Stimulated activated CD4-positive, alpha-beta T cell treated with anti-CD3 and anti-CD28 coated beads, Interleukin-2, amount 100 ng/mL, for 24 hours (primary cell): ENCODE measurements around the gene UPF2.

Experiments
- DNase-seq, 2 donors: peaks; one replicate each; pipeline ENCODE4 v3.0.0-alpha.2; 2020

Gene UPF2

DNA sequence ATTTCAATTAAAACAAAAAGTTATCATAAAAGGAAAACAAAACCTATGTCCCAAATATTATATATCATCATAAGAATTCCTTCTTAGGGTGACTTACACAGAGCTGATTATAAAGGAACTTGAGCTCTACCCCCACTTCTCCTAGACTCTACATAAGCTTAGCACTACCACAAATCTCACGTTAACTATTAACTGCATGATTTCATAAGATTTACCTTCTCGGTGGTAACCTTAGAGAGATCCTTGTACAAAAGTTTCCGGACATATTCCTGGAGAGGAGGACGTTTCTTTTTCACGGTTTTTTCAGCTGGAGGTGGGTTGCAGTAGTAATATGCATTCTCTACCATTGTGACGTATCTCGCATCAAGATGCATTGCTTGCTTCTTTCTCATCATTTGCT is 83.7 kb downstream of the UPF2 start:
- DNase-seq: no peak

- DNase-seq: no peak
These were observed 90.9 kb downstream of the UPF2 start for GRCh38 chr10:11951695-11952094.

DNA sequence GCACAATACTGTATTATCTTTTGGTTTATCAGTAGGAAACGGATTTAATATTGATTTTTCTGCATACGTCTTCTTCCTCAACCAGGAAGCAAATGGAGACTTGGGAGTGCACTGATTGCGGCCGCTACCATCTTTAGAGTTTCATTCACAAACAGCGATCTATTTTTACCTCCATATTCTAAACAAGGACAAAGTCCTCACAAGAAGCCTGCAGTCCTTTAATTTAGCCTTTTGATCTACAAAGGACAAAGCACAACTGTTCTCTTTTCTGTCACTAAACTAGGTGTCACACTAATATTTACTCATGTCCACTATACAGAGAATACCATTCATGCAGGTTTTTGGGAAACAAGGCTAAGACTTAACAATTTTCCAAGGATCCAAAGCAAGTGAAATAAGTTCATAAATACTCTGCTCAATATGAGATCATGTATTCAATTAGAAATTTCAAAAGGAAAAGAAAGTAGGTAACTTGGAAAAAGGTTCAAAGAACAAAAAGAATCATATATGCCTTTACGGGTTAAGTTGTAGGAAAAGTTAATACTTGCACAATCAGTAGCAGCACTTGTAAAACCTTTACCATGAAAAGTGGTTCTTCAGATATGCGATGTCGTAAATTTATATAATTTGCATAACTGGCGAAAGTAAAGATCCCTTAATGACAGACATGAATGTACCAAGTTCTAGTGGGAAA is 92.1 kb downstream of the UPF2 start:
- no peak for DNase-seq

DNA sequence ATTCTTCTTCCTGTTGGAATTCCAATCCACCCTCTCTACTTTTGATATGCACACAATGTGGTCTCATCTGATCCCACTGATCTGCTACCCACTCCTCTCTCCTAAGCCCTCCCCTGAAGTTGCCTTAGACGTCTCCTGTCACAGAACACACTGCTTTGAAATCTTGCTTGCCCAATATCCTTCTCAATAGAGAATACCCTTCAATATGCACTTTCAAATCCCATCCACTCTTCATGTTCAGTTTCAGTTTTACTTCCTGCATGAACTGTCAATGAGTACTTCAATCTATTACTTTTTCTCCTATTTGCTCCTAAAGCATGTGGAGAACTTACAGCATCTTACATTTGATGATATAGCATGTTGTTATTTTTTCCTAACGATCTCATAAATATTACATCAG is 93.5 kb downstream of the UPF2 start:
- no peak for DNase-seq

GRCh38 chr10:11946652-11947051 is 96.0 kb downstream of the UPF2 start:
- no peak for DNase-seq

GRCh38 chr10:11936389-11937152 is 106.0 kb downstream of the UPF2 start:
- DNase-seq: no peak

DNA sequence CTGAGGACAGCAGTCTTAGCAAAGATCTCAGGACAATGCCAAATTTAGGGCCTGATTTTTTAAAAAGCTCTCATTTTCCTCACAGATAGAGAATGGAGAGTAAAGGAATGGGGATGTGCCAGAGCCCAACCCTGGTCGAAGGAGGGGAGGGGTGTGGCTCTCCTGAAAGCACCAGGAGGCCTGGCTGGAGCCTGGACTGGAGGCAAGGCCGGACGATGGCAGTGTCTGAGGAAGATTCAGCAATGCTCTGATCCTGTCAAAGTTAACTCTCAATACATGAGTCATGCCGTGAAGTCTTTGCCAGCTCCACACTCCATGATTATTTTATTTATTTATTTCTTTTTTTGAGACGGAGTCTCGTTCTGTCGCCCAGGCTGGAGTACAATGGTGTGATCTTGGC is 108.3 kb downstream of the UPF2 start:
- DNase-seq: no peak

GRCh38 chr10:11933577-11934223 is 108.9 kb downstream of the UPF2 start:
- no peak for DNase-seq

- DNase-seq: no peak
These were observed 111.6 kb downstream of the UPF2 start for GRCh38 chr10:11931038-11931437.

DNA sequence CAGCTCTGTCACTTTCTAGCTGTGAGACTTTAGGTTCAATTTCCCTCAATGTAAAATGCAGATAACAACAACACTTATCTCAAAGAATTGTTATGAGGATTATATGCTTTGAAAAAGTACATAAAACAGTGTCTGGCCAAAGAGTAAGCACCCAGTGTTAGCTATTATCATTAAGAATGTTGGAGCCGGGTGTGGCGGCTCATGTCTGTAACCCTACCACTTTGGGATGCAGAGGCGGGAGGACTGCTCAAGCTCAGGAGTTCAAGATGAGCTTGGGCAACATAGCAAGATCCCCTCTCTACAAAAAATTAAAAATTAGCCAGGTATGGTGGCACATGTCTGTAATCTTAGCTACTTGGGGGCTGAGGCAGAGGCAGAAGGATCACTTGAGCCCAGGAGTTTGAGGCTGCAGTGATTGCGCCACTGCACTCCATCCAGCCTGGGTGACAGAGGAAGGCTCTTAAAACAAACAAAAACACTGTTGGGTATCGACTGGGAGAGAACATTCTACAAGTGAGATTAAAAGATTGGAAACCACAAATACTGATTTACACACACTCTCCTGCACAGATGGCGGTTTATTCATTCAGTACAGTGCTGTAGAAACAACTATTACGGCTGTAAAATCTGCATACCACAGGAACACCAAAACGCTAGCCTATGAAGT is 112.2 kb downstream of the UPF2 start:
- no peak for DNase-seq

DNA sequence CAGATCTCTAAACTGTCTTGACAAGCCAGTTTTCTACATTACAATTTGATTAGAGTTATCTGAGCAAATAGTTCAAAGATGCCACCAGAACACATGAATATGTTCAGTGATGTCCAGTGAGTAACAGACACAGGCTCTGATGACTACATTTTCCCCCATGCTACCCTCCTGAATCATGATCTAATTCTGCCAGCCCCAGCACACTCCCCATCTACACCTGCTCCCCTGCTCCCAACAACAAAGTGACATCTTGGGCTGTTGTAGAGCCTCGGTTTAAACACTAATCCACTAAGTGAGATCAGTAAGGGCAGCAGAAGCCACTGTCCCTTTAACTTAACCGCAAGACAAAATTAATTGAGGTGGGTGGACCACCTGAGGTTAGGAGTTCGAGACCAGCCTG is 114.9 kb downstream of the UPF2 start:
- no peak for DNase-seq

DNA sequence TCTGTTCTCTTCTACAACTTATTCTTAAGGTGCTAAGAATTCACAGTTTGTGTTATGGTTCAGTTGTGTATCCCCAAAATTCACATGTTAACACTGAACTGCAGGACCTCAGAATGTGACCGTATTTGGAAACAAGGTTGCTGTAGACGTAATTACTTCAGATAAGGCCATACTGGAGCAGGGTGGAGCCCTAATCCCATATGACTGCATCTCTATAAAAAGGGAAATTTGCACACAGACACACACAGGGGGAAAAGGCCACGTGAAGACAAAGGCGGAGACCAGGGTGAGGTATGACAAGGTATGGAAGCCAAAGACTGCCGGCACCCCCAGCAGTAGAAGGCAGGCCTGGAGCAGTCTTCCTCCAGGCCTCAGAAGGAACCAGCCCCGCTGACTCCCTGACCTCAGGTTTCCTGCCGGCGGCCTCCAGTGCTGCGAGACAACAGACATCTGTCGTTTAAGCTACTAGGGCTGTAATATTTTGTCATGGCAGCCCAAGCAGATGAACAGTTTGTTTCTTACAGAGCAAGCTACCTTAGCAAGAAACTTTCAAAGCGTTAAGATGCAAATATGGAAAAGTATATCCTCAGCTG is 120.7 kb downstream of the UPF2 start:
- DNase-seq: no peak

DNA sequence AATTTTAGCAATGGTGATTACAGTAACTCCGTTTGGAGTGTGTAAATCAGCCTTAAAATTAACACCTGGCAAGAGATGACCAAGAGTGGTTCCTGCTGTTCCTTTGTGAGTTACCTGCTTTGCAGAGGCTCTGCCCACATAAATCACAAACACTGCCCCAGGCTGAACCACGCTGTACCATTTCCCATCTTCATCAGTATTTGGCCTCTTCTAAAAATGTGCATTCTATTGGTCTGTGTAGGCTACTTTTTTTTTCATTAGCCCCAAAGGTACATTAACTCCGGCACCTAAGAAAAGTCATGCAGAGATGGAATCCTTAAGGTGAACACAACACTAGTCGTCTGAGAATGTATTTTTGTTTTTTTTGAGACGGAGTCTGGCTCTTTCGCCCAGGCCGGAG is 123.3 kb downstream of the UPF2 start:
- DNase-seq: no peak

GRCh38 chr10:11918384-11918783 is 124.2 kb downstream of the UPF2 start:
- no peak for DNase-seq

DNA sequence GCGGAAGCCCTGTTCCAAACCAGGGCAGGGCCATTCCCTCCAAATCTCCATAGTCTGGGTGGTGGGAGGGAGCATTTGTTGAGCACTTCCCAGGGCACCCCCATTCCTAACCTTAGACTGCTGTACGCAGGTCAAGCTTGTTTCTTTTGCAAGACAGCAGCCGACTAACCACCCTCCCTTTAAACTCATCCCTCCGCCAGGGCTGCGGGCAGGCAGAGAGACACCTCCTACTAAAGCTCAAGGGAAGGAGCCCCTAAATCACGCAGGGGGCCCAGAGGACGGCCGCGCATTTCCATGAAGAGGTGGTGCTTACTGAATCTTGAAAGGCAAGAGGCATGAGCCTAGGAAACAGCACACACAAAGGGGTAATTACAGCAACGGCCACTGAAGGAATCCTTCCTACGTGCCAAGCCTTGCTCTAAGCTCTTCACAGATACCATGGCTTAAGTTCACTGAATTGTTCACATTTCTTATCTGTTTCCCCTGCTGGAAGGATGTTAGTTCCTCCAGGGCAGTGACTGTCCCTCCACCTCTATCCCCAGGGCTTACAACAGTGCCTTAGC is 129.4 kb downstream of the UPF2 start:
- no peak for DNase-seq

- no peak for DNase-seq
These were observed 132.5 kb downstream of the UPF2 start for GRCh38 chr10:11910102-11910501.

- DNase-seq: no peak
These were observed 133.0 kb downstream of the UPF2 start for GRCh38 chr10:11909618-11910017.

GRCh38 chr10:11908991-11909390 is 133.6 kb downstream of the UPF2 start:
- no peak for DNase-seq

- DNase-seq: no peak
These were observed 134.1 kb downstream of the UPF2 start for GRCh38 chr10:11908536-11908935.

DNA sequence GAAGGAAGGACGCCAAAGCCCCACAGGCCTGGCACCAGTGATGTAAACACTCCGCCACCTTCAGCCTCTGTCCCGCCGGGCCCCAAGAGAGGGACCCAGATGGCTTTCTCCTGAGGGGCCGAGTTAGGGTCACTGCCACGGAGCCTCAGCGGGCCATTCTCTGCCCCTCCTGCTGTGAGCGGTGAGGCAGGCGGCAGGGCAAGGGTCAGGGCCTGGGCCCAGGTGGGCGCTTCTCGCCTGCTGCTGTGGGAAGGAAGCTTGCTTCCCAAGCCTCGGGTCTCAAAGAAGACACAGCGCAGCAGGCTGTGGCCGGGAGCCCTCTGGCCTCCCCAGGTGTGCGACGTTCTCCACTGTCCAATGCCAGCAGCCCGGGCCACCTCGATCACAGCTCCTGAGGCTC is 134.7 kb downstream of the UPF2 start:
- DNase-seq: no peak

- DNase-seq: no peak
These were observed 135.9 kb downstream of the UPF2 start for GRCh38 chr10:11906714-11907113.

DNA sequence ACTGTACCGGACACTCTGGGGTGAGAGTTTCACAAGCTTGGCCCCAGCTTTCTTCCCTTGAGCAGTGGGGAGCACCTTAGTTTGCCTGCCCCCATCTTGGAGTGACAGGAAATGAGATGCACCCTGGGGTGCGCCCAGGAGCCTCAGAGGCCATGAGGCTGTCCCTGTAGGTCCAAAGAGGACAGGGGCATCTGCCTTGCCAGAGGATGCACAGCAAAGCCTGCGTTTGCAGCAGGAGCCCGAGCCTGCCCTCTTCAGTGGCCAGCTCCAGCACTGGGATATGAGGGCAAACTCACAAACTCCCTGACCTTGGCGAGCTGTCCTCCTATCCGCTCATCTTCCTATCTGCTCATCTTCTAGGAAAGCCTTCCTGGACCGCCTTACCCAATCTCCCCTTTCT is 140.0 kb downstream of the UPF2 start:
- no peak for DNase-seq
